Sigmoid colon (tissue), 7 donors: ENCODE results near the gene CALML3. TPM values are rescaled to one million over a fixed set of nuclear protein-coding genes. Genes with fewer than 3 reads are reported as not detected.

Experiments used
- DNase-seq: peaks from one replicate; pipeline ENCODE4 v3.0.0-alpha.2; 2019
- H3K27ac ChIP-seq, 4 donors: fragments of 200-600 bp; sonication (generic); one replicate each; pipeline ENCODE4 v1.5.1; 2016 to 2019; ENCODE audit warnings: mild to moderate bottlenecking in 1 of 4
- H3K27me3 ChIP-seq, 3 donors: fragments of 200-600 bp; sonication (generic); one replicate each; pipeline ENCODE4 v1.5.1; 2019; ENCODE audit warnings: mild to moderate bottlenecking in 1 of 3
- H3K36me3 ChIP-seq, 4 donors: fragments of 200-600 bp; sonication (generic); one replicate each; pipeline ENCODE4 v1.5.1; 2016 to 2019
- H3K4me1 ChIP-seq, 4 donors: fragments of 200-600 bp; sonication (generic); one replicate each; pipeline ENCODE4 v1.5.1; 2017 to 2019
- H3K4me3 ChIP-seq, 4 donors: fragments of 200-600 bp; sonication (generic); one replicate each; pipeline ENCODE4 v1.5.1; 2017 to 2019; ENCODE audit warnings: mild to moderate bottlenecking in 2 of 4, moderate library complexity in 1 of 4
- H3K9me3 ChIP-seq, 4 donors: fragments of 200-600 bp in 3 of 4; sonication (generic) in 3 of 4; one replicate each; pipeline versions ENCODE4 v1.5.1 to v1.6.1; 2013 to 2019
- CTCF ChIP-seq, 4 experiments: fragments of 450-650 bp in 3 of 4; fragments of 200-600 bp in 1 of 4; IDR thresholded peaks; one replicate each; pipeline ENCODE4 v1.5.1; 2016 to 2019; ENCODE audit warnings: antibody characterized with exemption in 4 of 4, mild to moderate bottlenecking in 3 of 4, moderate library complexity in 2 of 4
- EP300 ChIP-seq, 4 donors: sonication (generic); formaldehyde crosslinking; IDR thresholded peaks; one replicate each; pipeline ENCODE4 v1.6.1; 2017; ENCODE audit warnings: antibody characterized with exemption in 4 of 4
- POLR2A ChIP-seq, 2 donors: fragments of 450-650 bp; IDR thresholded peaks; one replicate each; pipeline ENCODE4 v1.6.1; 2016; ENCODE audit warnings: antibody characterized with exemption in 2 of 2, mild to moderate bottlenecking in 2 of 2, moderate library complexity in 2 of 2
- POLR2AphosphoS5 ChIP-seq, 4 donors: sonication (generic); formaldehyde crosslinking; IDR thresholded peaks; one replicate each; pipeline ENCODE4 v1.6.1; 2017; ENCODE audit warnings: antibody characterized with exemption in 4 of 4
- WGBS, 2 donors: extraction: QIAGEN DNeasy Blood & Tissue Kit; methylation state at CpG; one replicate each; pipeline ENCODE4 v1.1.7; 2013; 5-methylcytosine and 5-hydroxymethylcytosine counted together
- intact Hi-C: fragments of 100-400 bp; cut with DNase I; formaldehyde crosslinking; loops from one replicate; pipeline ENCODE4 v1.15.1; 2023
- polyA plus RNA-seq, 3 donors: library from polyadenylated mRNA; stranded (reverse); fragments of 200-250 nt; gene quantifications; one replicate each; pipeline ENCODE4 v1.2.3, GENCODE V29; 2013
- total RNA-seq, 4 donors: library from RNA; depleted of rRNA; stranded (reverse); fragments of >200 nt; gene quantifications; one replicate each; pipeline ENCODE4 v1.1.0, GENCODE V29; 2016
- donor health status: healthy with polysubstance abuse.
- donor health status: Bipolar disorder and iron deficiency.
- donor health status: healthy.

The CALML3 gene
- total and polyA plus RNA-seq, 7 donors, result 0.15 TPM; not detected in 6

GRCh38 chr10:5542100-5542499, 17.3 kb downstream of the CALML3 start:
- no peaks in the 10 kb centered on the region for H3K9me3 ChIP-seq
- no peaks in the 10 kb centered on the region for H3K27me3 ChIP-seq
- no peak overlapping the region for H3K4me3 ChIP-seq
- no peak for DNase-seq
- 96 to 97% methylated on average over 1 of the region's 1 CpG for WGBS, 2 donors
- no peak for TF ChIP-seq EP300 (IDR thresholded peaks at IDR 0.05)
- TF ChIP-seq POLR2A (IDR thresholded peaks at IDR 0.05), result no peak
- no peak for TF ChIP-seq POLR2AphosphoS5 (IDR thresholded peaks at IDR 0.05)
- no peak for TF ChIP-seq CTCF (IDR thresholded peaks at IDR 0.05)
- H3K4me1 ChIP-seq, result peaks cover 0 to 32% (median 24%) of the 10 kb centered on the region in 4 donors
- no peak overlapping the region for H3K27ac ChIP-seq
- intact Hi-C loops, result no loop called here
- no peaks in the 10 kb centered on the region for H3K36me3 ChIP-seq

- H3K4me3 ChIP-seq, result no peak overlapping the region
- intact Hi-C loops, result no loop called here
- H3K36me3 ChIP-seq, result no peaks in the 10 kb centered on the region
- no peak for DNase-seq
- peaks cover 0 to 42% (median 37%) of the 10 kb centered on the region in 4 donors for H3K4me1 ChIP-seq
- no peak overlapping the region for H3K27ac ChIP-seq
- H3K9me3 ChIP-seq, result no peaks in the 10 kb centered on the region
- TF ChIP-seq CTCF (IDR thresholded peaks at IDR 0.05), result no peak
- TF ChIP-seq EP300 (IDR thresholded peaks at IDR 0.05), result no peak
- TF ChIP-seq POLR2A (IDR thresholded peaks at IDR 0.05), result no peak
- no peak for TF ChIP-seq POLR2AphosphoS5 (IDR thresholded peaks at IDR 0.05)
- WGBS, 2 donors, result 98 to 99% methylated on average over 1 of the region's 1 CpG
- H3K27me3 ChIP-seq, result no peaks in the 10 kb centered on the region
Measured at GRCh38 chr10:5543623-5544022, 18.9 kb downstream of the CALML3 start.

GRCh38 chr10:5544216-5544805, 19.6 kb downstream of the CALML3 start:
- Histone ChIP-seq H3K27me3 (no peaks in the 10 kb centered on the region), H3K36me3 (no peaks in the 10 kb centered on the region), H3K9me3 (no peaks in the 10 kb centered on the region), H3K27ac (no peak overlapping the region), H3K4me1 (peaks cover 0 to 43% (median 37%) of the 10 kb centered on the region in 4 donors), H3K4me3 (no peak overlapping the region)
- 43 to 71% methylated on average over 6 of the region's 6 CpGs for WGBS, 2 donors
- intact Hi-C loops, result no loop called here
- peak; percentile 34 for DNase-seq
- TF ChIP-seq EP300 (IDR thresholded peaks at IDR 0.05), result no peak
- TF ChIP-seq POLR2AphosphoS5 (IDR thresholded peaks at IDR 0.05), result no peak
- TF ChIP-seq POLR2A (IDR thresholded peaks at IDR 0.05), result no peak
- TF ChIP-seq CTCF (IDR thresholded peaks at IDR 0.05), result no peak

GRCh38 chr10:5545011-5545410, 20.2 kb downstream of the CALML3 start:
- DNase-seq, result peak; percentile 45
- 84 to 96% methylated on average over 1 of the region's 1 CpG for WGBS, 2 donors
- TF ChIP-seq POLR2A (IDR thresholded peaks at IDR 0.05) (no peak), EP300 (IDR thresholded peaks at IDR 0.05) (no peak), CTCF (IDR thresholded peaks at IDR 0.05) (no peak), POLR2AphosphoS5 (IDR thresholded peaks at IDR 0.05) (no peak)
- H3K27me3 ChIP-seq, result no peaks in the 10 kb centered on the region
- no peaks in the 10 kb centered on the region for H3K36me3 ChIP-seq
- intact Hi-C loops, result loop anchor here (5.0 kb wide), 2 partner anchors 77 to 78 kb away; no protein-coding TSS in a partner anchor
- H3K9me3 ChIP-seq, result no peaks in the 10 kb centered on the region
- peaks cover 0 to 48% (median 37%) of the 10 kb centered on the region in 4 donors for H3K4me1 ChIP-seq
- no peak overlapping the region for H3K4me3 ChIP-seq
- peak overlapping the region in 3 of 4 donors; percentile 79 to 84 (median 80) for H3K27ac ChIP-seq

GRCh38 chr10:5545426-5545777, 20.6 kb downstream of the CALML3 start:
- no peaks in the 10 kb centered on the region for H3K9me3 ChIP-seq
- no peaks in the 10 kb centered on the region for H3K27me3 ChIP-seq
- no peaks in the 10 kb centered on the region for H3K36me3 ChIP-seq
- TF ChIP-seq POLR2A (IDR thresholded peaks at IDR 0.05), result no peak
- TF ChIP-seq CTCF (IDR thresholded peaks at IDR 0.05), result no peak
- no peak for TF ChIP-seq POLR2AphosphoS5 (IDR thresholded peaks at IDR 0.05)
- no peak for TF ChIP-seq EP300 (IDR thresholded peaks at IDR 0.05)
- peaks cover 0 to 48% (median 37%) of the 10 kb centered on the region in 4 donors for H3K4me1 ChIP-seq
- no peak for DNase-seq
- peak overlapping the region; percentile 79 to 84 (median 81) for H3K27ac ChIP-seq
- 61 to 90% methylated on average over 2 of the region's 2 CpGs for WGBS, 2 donors
- H3K4me3 ChIP-seq, result no peak overlapping the region
- intact Hi-C loops, result loop anchor here (5.0 kb wide), 2 partner anchors 77 to 78 kb away; no protein-coding TSS in a partner anchor
